ENCODE results near the gene OR13G1.

DNA sequence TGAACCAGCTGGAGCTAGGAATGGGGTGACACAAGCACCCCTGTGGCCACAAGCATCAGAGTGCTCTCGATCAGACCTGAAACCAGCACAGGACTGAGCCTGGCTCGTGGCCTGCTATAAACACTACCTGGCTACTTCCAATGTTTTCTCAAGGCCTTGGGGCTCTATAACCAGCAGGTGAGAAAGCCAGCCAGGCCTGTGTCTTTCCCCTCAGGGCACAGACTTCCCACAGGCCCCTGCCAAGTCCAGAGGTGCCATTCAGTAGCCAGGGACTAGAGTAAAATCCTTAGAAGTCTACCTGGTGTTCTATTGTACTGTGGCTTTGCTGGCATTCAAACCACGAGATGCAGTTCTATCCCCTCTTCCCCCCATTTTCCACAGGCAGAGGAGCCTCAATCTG is 51.6 kb downstream of the OR13G1 start:
- TF ChIP-seq, protein P1, sequence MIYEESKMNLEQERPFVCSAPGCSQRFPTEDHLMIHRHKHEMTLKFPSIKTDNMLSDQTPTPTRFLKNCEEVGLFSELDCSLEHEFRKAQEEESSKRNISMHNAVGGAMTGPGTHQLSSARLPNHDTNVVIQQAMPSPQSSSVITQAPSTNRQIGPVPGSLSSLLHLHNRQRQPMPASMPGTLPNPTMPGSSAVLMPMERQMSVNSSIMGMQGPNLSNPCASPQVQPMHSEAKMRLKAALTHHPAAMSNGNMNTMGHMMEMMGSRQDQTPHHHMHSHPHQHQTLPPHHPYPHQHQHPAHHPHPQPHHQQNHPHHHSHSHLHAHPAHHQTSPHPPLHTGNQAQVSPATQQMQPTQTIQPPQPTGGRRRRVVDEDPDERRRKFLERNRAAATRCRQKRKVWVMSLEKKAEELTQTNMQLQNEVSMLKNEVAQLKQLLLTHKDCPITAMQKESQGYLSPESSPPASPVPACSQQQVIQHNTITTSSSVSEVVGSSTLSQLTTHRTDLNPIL (CRISPR knock-in tag; IDR thresholded peaks at IDR 0.05; ENCODE audit: low read depth), result no peak
- TF ChIP-seq ZNF8 (CRISPR knock-in tag; IDR thresholded peaks at IDR 0.05), result no peak
- no peak for TF ChIP-seq ESRRG (CRISPR knock-in tag; IDR thresholded peaks at IDR 0.05)
- TF ChIP-seq ARNTL (CRISPR knock-in tag; IDR thresholded peaks at IDR 0.05; ENCODE audit: borderline replicate concordance, low read depth), result no peak
- no peak for TF ChIP-seq ZNF70 (CRISPR knock-in tag; IDR thresholded peaks at IDR 0.05)
- TF ChIP-seq ZNF565 (CRISPR knock-in tag; conservative IDR thresholded peaks at IDR 0.05; ENCODE audit: low read depth), result no peak
- no peak for TF ChIP-seq ZFP30 (CRISPR knock-in tag; IDR thresholded peaks at IDR 0.05)
- TF ChIP-seq TCF4 (CRISPR knock-in tag; IDR thresholded peaks at IDR 0.05; ENCODE audit: borderline replicate concordance), result no peak
- TF ChIP-seq CSDC2 (CRISPR knock-in tag; IDR thresholded peaks at IDR 0.05), result no peak
- TF ChIP-seq BACH2 (CRISPR knock-in tag; IDR thresholded peaks at IDR 0.05; ENCODE audit: borderline replicate concordance), result no peak
- TF ChIP-seq ZFP3 (CRISPR knock-in tag; IDR thresholded peaks at IDR 0.05), result no peak
